HL-60 (cell line): Measurements from ENCODE around the gene DUSP1.
"Not testable (repeated sequence)": the region's sequence is repeated elsewhere in the genome, so short reads cannot be mapped to it uniquely, and the experiment has no call there.

Source experiments
- DNase-seq, 2 experiments: peaks; one replicate each; pipeline ENCODE4 v3.0.0-alpha.2; 2010 to 2020; ENCODE audit warnings: low read depth in 1 of 2, low spot score in 1 of 2
- H3K27ac ChIP-seq: fragments of 250-450 bp; sonication (Bioruptor Pico); replicated peaks from 2 replicates; pipeline ENCODE4 v1.5.1; 2020; ENCODE audit warnings: mild to moderate bottlenecking, moderate library complexity
- H3K27me3 ChIP-seq: fragments of 250-450 bp; sonication (Bioruptor Pico); 2 replicates; pipeline ENCODE4 v1.5.1; 2021; ENCODE audit warnings: mild to moderate bottlenecking, moderate library complexity; ENCODE audit not compliant: insufficient read depth, poor library complexity, severe bottlenecking
- H3K4me3 ChIP-seq: replicated peaks from 2 replicates; pipeline ENCODE4 v1.5.1; 2011; ENCODE audit warnings: mild to moderate bottlenecking, control low read depth, low read length; ENCODE audit not compliant: insufficient read depth
- GABPA ChIP-seq: IDR thresholded peaks from 2 replicates; pipeline ENCODE4 v1.6.1; 2012; ENCODE audit warnings: low read depth
- POLR2AphosphoS5 ChIP-seq: IDR thresholded peaks from 2 replicates; pipeline ENCODE4 v1.6.1; 2012; ENCODE audit warnings: low read depth
- SPI1 ChIP-seq: IDR thresholded peaks from 2 replicates; pipeline ENCODE4 v1.6.1; 2012; ENCODE audit warnings: low read depth, mild to moderate bottlenecking, borderline replicate concordance
- TF ChIP-seq, protein P1 (sequence below): IDR thresholded peaks from 2 replicates; pipeline ENCODE4 v1.6.1; 2012; ENCODE audit warnings: low read depth; ENCODE audit not compliant: insufficient replicate concordance
- TF ChIP-seq, protein P2 (sequence below): IDR thresholded peaks from one replicate; pipeline ENCODE4 v1.5.1; 2011; ENCODE audit warnings: low read length, control low read depth, inconsistent platforms; ENCODE audit not compliant: insufficient read depth

DUSP1 gene

DNA sequence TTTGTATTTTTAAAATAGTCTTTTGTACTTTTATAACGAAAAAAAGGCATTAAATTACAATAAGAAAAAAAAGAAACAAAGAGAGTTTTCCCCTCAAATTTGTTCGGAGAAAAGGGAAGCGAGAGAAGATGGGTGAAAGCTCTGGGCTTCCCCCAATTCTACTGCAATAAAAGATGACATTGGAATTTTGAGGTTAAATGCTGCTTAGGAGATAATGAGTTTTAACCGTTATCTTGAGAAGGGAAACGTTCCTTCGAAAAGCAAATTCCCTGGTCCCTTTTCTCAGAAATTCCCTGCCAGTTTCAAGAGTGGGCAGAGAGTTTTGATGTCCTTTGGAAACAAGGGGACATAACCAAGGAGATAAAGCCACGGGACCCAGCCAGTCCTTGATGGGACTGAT is 44.6 kb upstream of the DUSP1 start:
- Histone ChIP-seq H3K27ac (no peak overlapping the region), H3K27me3 (no peaks in the 10 kb centered on the region), H3K4me3 (no peak overlapping the region)
- TF ChIP-seq GABPA (no peak), POLR2AphosphoS5 (no peak), SPI1 (no peak)
- TF ChIP-seq, protein P1, sequence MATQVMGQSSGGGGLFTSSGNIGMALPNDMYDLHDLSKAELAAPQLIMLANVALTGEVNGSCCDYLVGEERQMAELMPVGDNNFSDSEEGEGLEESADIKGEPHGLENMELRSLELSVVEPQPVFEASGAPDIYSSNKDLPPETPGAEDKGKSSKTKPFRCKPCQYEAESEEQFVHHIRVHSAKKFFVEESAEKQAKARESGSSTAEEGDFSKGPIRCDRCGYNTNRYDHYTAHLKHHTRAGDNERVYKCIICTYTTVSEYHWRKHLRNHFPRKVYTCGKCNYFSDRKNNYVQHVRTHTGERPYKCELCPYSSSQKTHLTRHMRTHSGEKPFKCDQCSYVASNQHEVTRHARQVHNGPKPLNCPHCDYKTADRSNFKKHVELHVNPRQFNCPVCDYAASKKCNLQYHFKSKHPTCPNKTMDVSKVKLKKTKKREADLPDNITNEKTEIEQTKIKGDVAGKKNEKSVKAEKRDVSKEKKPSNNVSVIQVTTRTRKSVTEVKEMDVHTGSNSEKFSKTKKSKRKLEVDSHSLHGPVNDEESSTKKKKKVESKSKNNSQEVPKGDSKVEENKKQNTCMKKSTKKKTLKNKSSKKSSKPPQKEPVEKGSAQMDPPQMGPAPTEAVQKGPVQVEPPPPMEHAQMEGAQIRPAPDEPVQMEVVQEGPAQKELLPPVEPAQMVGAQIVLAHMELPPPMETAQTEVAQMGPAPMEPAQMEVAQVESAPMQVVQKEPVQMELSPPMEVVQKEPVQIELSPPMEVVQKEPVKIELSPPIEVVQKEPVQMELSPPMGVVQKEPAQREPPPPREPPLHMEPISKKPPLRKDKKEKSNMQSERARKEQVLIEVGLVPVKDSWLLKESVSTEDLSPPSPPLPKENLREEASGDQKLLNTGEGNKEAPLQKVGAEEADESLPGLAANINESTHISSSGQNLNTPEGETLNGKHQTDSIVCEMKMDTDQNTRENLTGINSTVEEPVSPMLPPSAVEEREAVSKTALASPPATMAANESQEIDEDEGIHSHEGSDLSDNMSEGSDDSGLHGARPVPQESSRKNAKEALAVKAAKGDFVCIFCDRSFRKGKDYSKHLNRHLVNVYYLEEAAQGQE, result no peak
- TF ChIP-seq, protein P2, sequence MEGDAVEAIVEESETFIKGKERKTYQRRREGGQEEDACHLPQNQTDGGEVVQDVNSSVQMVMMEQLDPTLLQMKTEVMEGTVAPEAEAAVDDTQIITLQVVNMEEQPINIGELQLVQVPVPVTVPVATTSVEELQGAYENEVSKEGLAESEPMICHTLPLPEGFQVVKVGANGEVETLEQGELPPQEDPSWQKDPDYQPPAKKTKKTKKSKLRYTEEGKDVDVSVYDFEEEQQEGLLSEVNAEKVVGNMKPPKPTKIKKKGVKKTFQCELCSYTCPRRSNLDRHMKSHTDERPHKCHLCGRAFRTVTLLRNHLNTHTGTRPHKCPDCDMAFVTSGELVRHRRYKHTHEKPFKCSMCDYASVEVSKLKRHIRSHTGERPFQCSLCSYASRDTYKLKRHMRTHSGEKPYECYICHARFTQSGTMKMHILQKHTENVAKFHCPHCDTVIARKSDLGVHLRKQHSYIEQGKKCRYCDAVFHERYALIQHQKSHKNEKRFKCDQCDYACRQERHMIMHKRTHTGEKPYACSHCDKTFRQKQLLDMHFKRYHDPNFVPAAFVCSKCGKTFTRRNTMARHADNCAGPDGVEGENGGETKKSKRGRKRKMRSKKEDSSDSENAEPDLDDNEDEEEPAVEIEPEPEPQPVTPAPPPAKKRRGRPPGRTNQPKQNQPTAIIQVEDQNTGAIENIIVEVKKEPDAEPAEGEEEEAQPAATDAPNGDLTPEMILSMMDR, result no peak
- no peak for DNase-seq

DNA sequence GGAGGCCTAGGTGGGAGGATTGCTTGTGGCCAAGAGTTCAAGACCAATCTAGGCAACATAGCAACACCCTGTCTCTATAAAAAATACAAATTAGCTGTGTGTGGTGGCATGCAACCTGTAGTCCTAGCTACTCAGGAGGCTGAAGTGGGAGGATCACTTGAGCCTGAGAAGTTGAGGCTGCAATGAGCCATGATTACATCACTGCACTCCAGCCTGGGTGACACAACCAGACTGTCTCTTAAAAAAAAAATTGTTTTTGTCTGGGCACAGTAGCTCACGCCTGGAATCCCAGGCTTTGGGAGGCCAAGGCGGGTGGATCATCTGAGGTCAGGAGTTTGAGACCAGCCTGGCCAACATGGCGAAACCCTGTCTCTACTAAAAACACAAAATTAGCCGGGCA is 40.0 kb upstream of the DUSP1 start:
- H3K27ac ChIP-seq, H3K4me3 ChIP-seq, H3K27me3 ChIP-seq, DNase-seq: not testable (repeated sequence)

DNA sequence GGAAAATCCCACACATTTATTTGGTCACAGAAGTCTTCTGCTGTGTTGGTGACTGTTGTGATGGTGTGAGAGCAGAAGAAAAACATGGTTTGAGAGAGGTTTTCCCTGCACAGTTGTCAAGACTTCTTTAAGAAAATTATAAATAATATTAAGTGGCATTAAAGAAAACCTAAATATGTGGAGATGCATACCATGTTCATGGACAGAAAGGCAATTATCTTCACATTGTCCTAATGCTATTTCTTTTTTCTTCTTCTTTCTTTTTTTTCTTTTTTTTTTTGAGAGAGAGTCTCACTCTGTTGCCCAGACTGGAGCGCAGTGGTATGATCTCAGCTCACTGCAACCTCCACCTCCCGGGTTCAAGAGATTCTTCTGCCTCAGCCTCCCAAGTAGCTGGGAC is 38.8 kb upstream of the DUSP1 start:
- no peak for DNase-seq
- Histone ChIP-seq H3K27ac (no peak overlapping the region), H3K4me3 (no peak overlapping the region), H3K27me3 (no peaks in the 10 kb centered on the region)
- TF ChIP-seq, protein P2, result no peak
- no peak for TF ChIP-seq GABPA
- TF ChIP-seq, protein P1, result no peak
- TF ChIP-seq SPI1, result no peak
- no peak for TF ChIP-seq POLR2AphosphoS5

DNA sequence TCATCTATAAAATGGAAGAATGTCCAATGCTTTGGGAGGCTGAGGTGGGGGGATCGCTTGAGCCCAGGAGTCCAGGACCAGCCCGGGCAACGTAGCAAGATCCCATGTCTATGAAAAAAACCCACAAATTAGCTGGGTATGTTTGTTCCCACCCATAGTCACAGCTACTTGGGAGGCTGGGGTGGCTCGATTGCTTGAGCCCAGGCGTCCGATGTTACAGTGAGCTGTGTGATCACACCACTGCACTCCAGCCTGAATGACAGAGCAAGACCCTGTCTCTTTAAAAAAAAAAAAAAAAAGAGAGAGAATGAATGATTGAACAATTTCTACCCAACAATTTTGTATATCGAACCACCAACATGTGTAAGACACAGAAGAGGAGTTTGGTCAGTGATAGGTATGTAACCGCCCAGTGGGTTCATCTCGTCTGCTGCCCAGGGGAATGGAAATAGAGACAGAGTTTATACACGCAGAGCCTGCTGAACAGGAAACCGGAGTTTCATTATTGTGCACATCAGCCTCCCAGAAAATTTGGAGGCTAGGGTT is 36.8 kb upstream of the DUSP1 start:
- Histone ChIP-seq H3K27me3 (no peaks in the 10 kb centered on the region), H3K4me3 (no peak overlapping the region), H3K27ac (no peak overlapping the region; the same call in 1 of the 2 replicates)
- TF ChIP-seq GABPA (no peak), SPI1 (no peak), POLR2AphosphoS5 (no peak)
- TF ChIP-seq, protein P2, result no peak
- TF ChIP-seq, protein P1, result no peak
- no peak for DNase-seq
